ENCODE measurements around the gene SRM.

The SRM gene

DNA sequence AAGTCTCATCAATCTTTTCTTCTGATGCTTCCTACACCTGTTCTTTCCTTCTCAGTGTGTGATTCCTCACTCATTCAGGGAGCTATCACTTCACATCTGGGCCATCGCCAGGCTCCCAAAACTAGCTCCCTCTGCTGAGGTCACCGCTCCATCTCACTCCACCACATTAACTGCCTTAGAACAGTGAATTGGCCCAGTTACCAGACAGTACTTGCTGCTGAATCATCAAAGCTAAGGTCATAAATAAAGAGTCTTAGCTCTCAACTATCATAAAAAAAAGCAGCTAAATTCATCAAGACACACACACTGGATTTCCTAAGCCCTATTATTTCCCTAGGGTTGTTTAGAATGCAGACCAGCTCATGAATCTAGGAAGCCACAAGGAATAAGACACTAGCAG lies 18.8 kb upstream of the SRM start:
- TF ChIP-seq POLR2AphosphoS5 (IDR thresholded peaks at IDR 0.05; ENCODE audit: low read depth, low read length): no peak
- TF ChIP-seq TAF1 (IDR thresholded peaks at IDR 0.05; ENCODE audit: borderline replicate concordance, insufficient read depth, low read length): no peak
- no peak for TF ChIP-seq SIN3A (IDR thresholded peaks at IDR 0.05; ENCODE audit: borderline replicate concordance, insufficient read depth, low read length)
- no peak for TF ChIP-seq REST (IDR thresholded peaks at IDR 0.05; ENCODE audit: insufficient read depth in 1 of 2, low read depth in 2 of 2, low read length in 2 of 2)
- no peak for TF ChIP-seq FOXP2 (optimal IDR thresholded peaks at IDR 0.05; ENCODE audit: borderline replicate concordance, extremely low read depth, extremely low read length, insufficient read depth)

DNA sequence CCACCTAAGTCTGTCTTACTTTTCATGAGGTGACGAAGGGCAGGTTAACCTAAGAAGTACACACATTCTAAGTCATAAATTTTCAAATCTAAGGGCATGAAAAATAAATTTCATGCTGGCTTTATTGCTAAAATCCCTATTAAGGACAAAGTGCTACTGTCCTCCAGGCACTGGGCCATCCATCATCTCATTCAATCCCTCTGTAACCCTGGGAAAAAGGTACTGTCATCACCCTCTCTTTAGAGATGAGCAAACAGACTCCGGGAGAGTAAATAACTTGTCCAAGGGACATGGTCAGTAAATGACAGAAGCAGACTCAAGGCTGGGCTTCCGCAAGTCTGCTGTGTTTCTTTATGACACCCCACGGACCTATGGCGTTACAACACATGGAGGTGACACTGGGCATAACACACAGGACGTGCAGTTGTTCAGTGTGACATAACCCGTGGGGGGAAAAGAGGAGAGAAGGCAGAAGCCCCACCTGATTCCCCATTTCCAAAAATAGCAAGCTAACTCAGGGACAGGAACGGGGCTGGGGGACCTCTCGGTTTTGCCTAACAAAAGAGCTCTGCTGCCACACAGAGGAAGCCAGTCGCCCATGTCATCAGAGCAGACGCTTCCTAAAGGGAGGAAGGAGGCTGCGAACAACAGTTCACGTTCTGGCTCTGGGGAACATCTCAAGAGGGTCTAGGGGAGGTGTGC lies 12.5 kb upstream of the SRM start:
- TF ChIP-seq TAF1 (IDR thresholded peaks at IDR 0.05; ENCODE audit: borderline replicate concordance, insufficient read depth, low read length): no peak
- no peak for TF ChIP-seq REST (IDR thresholded peaks at IDR 0.05; ENCODE audit: insufficient read depth in 1 of 2, low read depth in 2 of 2, low read length in 2 of 2)
- TF ChIP-seq POLR2AphosphoS5 (IDR thresholded peaks at IDR 0.05; ENCODE audit: low read depth, low read length): no peak
- no peak for TF ChIP-seq FOXP2 (optimal IDR thresholded peaks at IDR 0.05; ENCODE audit: borderline replicate concordance, extremely low read depth, extremely low read length, insufficient read depth)
- no peak for TF ChIP-seq SIN3A (IDR thresholded peaks at IDR 0.05; ENCODE audit: borderline replicate concordance, insufficient read depth, low read length)

- no peak for TF ChIP-seq SIN3A (IDR thresholded peaks at IDR 0.05; ENCODE audit: borderline replicate concordance, insufficient read depth, low read length)
- no peak for TF ChIP-seq POLR2AphosphoS5 (IDR thresholded peaks at IDR 0.05; ENCODE audit: low read depth, low read length)
- no peak for TF ChIP-seq FOXP2 (optimal IDR thresholded peaks at IDR 0.05; ENCODE audit: borderline replicate concordance, extremely low read depth, extremely low read length, insufficient read depth)
- TF ChIP-seq TAF1 (IDR thresholded peaks at IDR 0.05; ENCODE audit: borderline replicate concordance, insufficient read depth, low read length): no peak
- TF ChIP-seq REST (IDR thresholded peaks at IDR 0.05; ENCODE audit: insufficient read depth in 1 of 2, low read depth in 2 of 2, low read length in 2 of 2): no peak
Observed at GRCh38 chr1:11071463-11072215, 11.8 kb upstream of the SRM start.

DNA sequence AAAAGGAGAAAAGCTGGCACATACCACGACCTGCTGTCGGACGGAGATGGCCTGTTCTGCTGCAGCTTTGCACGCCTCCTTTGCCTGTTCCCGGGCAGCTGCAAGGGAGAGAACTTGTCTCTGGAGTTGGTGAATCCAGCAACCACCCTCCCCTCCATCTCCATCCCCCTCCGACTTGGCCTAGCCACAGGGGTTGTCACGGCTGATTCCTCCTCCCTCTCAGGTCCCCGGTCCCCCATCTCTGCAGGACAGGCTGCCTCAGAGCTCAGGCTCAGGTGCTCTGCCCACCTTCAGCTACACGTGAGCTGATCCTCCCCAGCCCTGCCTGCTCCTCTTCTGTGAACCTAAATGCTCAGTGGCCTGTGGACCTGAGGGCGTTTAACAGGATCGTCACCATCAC lies 11.1 kb upstream of the SRM start:
- no peak for TF ChIP-seq POLR2AphosphoS5 (IDR thresholded peaks at IDR 0.05; ENCODE audit: low read depth, low read length)
- no peak for TF ChIP-seq FOXP2 (optimal IDR thresholded peaks at IDR 0.05; ENCODE audit: borderline replicate concordance, extremely low read depth, extremely low read length, insufficient read depth)
- TF ChIP-seq SIN3A (IDR thresholded peaks at IDR 0.05; ENCODE audit: borderline replicate concordance, insufficient read depth, low read length): no peak

GRCh38 chr1:11068600-11069473 lies 9.0 kb upstream of the SRM start:
- TF ChIP-seq SIN3A (IDR thresholded peaks at IDR 0.05; ENCODE audit: borderline replicate concordance, insufficient read depth, low read length): no peak
- TF ChIP-seq TAF1 (IDR thresholded peaks at IDR 0.05; ENCODE audit: borderline replicate concordance, insufficient read depth, low read length): no peak
- no peak for TF ChIP-seq FOXP2 (optimal IDR thresholded peaks at IDR 0.05; ENCODE audit: borderline replicate concordance, extremely low read depth, extremely low read length, insufficient read depth)
- TF ChIP-seq REST (IDR thresholded peaks at IDR 0.05; ENCODE audit: insufficient read depth in 1 of 2, low read depth in 2 of 2, low read length in 2 of 2): no peak
- no peak for TF ChIP-seq POLR2AphosphoS5 (IDR thresholded peaks at IDR 0.05; ENCODE audit: low read depth, low read length)

Measured in PFSK-1 (cell line).